GM19467 (cell line): ENCODE results near the gene NCLN.
"Not testable (repeated sequence)": the region's sequence is repeated elsewhere in the genome, so short reads cannot be mapped to it uniquely, and the experiment has no call there.

Experiments
- ATAC-seq: cut with Tn5 transposase; IDR thresholded peaks from one replicate; pipeline ENCODE4 v1.9.1; 2021; ENCODE audit warnings: mild to moderate bottlenecking, moderate library complexity; ENCODE audit not compliant: unreplicated experiment

The NCLN gene

DNA sequence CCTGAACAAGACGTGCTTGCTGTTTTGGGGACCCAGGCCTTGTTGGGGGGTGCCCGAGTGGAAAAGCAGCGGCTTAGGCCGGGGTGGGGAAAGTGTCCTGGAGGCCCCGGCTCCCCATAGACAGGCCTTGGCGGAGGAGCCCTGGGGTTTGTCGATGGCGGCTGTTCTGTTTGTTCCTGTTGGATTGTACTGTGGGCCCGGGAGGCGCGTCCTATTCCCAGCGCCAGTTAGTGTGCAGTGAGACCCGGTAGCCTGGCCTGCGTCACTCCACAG, 11.1 kb downstream of the NCLN start:
- no peak for ATAC-seq

DNA sequence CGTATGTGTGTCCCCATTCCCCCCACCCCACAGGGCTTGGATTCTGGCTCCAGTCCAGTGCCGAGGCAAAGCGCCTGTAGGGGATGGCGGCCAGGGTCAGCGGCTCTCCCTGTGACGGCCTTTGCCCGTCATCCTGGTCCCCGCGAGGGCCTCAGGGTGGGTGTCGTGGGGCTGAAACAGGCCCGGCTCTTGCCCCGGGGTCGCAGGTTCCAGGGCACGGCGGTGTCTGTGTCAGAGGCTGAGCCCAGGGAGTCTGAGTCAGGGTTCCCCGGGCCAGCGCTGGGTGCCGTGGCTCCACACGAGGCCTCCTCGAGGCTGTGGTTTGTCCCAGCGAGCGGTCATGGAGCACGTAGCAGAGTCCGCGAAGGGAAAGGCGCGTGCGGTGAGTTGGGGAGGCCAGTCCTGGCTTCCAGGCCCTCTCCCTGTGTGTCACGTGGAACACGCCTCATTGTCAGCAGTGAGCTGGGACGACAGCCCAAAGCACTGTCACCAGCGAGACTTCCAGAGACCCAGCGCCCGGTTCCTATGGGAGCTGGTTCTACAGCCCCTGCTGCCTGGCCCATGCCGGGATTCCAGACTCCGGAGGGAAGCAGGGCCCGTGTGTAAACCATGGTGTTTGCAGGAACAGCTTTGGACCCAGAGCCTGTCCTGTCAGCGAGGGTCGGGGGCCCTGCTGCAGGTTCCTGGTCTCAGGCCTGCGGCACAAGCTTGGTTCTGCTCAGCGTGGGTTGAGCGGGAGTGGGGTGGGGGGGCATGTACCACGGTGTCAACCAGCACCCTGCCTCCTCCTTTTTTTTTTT, 13.4 kb downstream of the NCLN start:
- no peak for ATAC-seq

DNA sequence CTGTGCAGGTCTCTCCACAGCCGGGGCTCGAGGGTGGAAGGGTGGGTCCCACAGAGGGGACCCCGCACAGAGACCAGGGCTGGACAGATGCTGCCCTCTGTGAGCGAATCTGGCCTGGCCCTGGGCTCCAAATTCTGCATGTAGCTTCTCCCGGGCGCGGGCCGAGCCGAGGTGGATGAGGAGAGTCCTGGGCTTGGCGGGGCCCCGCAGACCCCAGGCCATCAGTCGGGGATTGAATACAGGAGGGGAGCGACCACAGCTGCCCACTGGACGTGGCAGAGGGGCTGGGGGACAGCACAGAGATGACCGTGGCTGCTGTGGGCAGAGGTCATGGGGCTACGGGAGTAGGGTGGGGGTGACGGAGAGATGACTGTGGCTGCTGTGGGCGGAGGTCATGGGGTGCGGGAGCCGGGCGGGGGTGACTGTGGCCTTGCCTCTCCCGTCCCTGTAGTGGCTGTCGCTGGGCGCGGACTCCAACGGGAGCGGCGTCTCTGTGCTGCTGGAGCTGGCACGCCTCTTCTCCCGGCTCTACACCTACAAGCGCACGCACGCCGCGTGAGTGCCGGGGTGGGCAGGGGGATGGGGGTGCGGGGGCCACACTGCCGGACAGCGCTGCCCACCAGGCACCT, 15.5 kb downstream of the NCLN start:
- no peak for ATAC-seq

DNA sequence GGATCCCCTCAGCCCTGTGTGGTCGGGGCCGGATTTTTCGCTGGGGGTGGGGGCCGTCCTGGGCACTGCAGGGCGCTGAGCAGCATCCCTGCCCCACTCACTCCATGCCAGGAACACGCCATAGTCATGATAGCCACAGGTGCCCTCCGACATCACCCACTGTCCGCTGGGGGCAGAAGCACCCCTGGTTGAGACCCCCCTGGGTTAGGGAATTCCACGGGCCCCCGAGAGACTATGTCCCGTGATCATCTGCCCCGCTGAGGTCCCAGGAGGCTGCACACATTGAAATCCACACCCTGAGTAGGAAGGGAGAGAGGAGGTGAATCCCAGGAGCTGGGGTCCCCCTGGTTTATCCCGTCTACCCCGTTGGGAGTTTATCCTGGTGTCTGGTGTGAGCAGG, 16.2 kb downstream of the NCLN start:
- no peak for ATAC-seq

DNA sequence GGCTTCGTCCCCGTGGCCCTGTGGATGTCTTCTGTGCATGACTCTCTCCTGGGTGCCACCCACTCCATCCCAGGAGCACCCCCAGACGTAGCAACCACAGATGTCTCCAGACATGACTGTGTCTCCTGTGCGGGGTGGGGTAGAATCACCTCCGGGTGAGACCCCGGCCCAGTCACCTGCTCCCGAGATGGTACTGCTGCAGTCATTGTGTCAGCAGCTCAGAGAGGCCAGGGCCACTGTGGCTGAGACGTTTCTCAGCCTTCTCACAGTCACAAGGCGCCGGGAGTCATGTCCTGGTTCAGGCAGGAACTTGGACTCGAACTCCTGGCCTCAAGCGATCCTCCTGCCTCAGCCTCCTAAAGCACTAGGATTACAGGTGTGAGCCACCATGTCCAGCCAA, 16.6 kb downstream of the NCLN start:
- no peak for ATAC-seq

DNA sequence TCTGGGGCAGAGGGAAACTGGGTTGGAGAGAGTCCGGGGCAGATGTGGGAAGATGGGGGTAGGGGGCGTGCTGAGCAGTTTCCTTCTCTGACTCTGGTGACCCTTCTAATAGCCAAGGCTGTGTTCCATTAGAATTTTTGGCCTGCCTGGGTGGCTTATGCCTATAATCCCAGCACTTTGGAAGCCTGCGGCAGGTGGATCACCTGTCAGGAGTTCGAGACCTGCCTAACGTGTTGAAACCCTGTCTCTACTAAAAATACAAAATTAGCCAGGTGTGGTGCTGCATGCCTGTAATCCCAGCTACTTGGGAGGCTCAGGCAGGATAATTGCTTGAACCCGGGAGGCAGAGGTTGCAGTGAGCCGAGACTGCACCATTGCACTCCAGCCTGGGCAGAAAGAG, 17.2 kb downstream of the NCLN start:
- ATAC-seq: not testable (repeated sequence)

DNA sequence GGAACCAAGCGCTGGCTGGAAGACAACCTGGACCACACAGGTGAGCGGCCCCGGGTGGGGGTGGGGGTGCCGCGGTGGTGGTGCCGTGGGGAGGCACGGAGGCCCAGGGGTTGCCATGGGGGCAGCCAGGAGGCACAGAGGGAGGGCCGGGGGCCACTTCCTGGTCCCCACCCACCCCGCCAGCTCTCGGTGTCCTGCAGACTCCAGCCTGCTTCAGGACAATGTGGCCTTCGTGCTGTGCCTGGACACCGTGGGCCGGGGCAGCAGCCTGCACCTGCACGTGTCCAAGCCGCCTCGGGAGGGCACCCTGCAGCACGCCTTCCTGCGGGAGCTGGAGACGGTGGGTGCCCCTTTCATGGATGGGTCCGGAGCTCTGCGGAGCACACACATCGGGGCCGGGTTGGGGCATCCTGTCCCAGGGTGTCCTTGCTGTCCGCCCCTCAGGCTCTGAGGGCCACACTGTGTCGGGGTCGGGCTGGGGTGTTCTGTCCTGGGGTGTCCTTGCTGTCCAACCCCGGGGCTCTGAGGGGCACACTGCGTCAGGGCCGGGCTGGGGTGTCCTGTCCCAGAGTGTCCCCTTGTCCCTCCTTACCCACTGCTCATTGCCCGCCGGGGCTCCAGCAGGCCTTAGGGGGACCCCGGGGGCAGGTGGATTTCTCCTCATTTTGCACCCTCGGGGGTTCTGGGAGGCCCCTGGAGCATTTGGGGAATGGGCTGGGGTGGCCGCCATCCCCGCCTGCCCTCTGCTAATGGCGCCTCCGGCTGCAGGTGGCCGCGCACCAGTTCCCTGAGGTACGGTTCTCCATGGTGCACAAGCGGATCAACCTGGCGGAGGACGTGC, 18.3 kb downstream of the NCLN start:
- no peak for ATAC-seq

DNA sequence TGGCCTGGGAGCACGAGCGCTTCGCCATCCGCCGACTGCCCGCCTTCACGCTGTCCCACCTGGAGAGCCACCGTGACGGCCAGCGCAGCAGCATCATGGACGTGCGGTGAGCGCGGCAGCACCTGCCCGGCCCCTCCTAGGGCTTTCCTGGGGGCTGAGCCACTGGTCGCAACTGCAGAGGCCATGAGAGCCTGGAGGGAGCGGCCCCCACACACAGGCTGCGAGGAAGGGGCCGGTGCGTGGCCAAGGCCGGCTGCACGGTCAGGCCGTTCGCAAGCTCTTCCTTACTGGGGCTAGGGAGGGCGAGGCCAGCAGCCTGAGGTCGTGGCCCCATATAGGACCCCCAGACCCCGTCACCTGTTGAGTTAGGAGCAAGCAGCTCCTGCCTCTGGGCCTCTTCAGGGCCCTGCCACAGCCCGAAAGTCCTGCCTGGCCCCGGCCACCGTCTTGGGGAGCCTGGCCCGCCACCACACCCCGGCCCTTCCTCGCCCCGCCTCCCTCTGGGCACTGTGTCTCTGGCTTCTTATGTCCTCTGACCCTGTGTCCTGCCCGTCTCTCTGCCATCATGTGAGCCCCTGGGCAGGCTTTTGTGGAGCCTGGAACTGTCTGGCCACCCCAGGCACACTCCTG, 19.0 kb downstream of the NCLN start:
- no peak for ATAC-seq

DNA sequence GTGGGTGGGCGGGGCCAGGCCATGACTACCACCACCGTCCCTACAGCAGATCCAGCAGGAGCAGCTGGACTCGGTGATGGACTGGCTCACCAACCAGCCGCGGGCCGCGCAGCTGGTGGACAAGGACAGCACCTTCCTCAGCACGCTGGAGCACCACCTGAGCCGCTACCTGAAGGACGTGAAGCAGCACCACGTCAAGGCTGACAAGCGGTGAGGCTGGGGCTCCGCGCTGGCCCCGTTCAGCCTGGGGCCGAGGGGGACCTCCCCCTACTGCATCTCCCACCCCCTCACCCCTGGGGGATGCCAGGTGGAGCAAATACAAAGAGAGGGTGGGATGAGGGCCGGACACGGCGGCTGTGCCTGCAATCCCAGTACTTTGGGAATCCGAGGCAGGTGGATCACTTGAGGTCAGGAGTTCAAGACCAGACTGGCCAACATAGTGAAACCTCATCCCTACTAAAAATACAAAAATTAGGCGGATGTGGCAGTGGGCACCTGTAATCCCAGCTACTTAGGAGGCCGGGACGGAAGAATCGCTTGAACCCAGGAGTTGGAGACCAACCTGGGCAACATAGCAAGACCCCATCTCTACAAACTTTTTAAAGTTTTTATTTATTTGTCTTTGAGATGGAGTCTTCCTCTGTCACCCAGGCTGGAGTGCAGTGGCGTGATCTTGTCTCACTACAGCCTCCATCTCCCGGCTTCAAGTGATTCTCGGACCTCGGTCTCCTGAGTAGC, 20.7 kb downstream of the NCLN start:
- ATAC-seq: no peak

DNA sequence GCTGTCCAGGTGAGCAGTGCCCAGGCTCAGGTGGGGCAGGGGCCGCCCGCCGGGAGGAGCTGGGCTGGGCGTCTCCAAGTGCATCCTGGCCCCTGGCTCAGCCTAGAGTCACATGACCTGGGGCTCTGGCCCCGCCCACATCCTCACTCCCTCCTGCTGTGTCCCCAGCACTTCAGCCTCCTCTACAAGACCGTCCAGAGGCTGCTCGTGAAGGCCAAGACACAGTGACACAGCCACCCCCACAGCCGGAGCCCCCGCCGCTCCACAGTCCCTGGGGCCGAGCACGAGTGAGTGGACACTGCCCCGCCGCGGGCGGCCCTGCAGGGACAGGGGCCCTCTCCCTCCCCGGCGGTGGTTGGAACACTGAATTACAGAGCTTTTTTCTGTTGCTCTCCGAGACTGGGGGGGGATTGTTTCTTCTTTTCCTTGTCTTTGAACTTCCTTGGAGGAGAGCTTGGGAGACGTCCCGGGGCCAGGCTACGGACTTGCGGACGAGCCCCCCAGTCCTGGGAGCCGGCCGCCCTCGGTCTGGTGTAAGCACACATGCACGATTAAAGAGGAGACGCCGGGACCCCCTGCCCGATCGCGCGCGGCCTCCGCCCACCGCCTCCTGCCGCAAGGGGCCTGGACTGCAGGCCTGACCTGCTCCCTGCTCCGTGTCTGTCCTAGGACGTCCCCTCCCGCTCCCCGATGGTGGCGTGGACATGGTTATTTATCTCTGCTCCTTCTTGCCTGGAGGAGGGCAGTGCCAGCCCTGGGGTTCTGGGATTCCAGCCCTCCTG, 21.9 kb downstream of the NCLN start:
- ATAC-seq: no peak

DNA sequence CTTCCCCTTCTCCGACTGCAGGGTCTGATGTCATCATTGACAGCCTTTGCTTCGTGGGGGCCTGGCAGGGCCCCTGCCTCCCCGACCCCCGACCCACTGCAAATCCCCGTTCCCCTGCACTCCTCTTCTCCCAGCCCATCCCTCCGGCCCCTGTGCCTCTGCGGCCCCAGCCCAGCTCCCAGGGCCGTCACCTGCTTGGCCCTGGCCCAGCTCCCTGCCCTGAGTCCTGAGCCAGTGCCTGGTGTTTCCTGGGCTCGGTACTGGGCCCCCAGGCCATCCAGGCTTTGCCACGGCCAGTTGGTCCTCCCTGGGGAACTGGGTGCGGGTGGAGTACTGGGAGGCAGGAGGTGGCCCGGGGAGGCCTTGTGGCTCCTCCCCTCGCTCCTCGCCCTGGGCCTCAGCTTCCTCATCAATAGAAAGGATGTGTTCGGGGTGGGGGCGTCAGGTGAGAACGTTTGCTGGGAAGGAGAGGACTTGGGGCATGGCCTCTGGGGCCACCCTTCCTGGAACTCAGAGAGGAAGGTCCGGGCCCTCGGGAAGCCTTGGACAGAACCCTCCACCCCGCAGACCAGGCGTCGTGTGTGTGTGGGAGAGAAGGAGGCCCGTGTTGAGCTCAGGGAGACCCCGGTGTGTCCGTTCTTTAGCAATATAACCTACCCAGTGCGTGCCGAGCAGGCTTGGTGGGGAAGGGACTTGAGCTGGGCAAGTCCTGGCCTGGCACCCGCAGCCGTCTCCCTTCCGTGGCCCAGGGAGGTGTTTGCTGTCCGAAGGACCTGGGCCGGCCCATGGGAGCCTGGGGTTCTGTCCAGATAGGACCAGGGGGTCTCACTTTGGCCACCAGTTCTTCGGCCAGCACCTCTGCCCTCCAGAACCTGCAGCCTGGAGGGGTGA, 22.8 kb downstream of the NCLN start:
- no peak for ATAC-seq

DNA sequence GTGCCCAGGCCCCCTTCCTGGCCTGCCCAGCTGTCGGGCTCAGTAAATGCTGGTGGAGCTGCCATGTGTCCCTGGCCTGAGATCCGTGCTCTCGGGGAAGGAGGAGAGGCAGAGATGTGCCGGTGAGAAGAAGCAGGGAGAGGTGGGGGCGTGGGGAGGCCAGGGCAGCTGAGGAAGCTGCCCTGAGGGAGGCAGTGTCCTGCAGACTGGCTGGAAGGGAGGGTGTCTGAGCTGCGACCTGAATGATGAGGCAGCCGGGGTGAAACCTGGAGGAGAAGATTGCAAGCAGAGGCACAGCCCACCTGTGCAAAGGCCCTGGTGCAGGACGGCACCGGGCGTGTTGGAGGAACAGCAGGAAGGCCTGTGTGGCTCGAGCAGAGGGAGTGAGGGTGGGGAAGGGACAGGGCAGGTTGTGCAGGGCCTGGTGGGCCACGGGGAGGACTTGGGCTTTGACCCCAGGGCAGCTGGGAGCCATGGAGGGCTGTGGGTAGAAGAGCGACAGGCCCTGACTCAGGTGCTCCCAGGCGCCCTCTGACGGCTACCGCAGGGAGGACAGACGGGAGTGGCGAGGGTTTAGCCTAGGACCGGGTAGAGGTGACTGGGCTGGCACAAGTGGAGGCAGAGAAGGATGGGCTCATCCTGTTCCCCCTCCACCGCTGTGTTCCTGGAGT, 24.8 kb downstream of the NCLN start:
- ATAC-seq: no peak

DNA sequence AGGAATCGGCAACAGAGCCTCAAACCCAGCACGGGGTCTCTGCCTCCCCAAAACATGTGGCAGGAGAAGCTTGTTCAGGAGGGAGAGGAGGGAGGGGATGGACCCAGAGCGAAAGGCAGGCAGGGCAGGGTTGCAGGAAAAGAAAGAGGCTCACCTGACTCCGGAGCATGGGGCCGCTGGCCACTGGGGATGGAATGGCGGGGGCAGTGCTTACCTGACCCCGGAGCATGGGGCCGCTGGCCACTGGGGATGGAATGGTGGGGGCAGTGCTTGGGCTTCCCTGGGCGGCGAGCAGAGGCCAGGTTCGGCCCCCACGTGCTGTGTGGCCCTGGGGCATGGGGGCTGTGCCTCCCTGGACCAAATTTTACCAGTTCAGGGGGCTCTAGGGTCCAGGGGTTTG, 25.5 kb downstream of the NCLN start:
- no peak for ATAC-seq

DNA sequence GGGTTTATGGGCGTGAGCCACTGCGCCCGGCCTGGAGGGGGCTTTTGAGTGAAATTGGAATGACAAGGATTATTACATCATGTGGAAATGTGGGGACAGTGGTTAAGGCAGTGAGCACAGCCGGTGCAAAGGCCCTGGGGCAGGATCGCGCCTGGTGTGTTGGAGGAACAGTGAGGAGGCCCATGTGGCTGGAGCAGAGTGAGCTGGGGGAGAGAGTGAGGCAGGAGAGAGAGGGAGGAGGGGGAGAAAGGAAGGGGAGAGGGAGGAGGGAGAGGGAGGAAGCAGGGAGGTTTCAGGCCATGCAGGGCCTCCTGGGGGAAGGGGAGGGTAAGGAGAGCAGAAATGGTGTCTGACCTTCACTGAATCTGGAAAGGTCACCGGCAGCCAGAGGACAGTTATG, 27.4 kb downstream of the NCLN start:
- no peak for ATAC-seq

DNA sequence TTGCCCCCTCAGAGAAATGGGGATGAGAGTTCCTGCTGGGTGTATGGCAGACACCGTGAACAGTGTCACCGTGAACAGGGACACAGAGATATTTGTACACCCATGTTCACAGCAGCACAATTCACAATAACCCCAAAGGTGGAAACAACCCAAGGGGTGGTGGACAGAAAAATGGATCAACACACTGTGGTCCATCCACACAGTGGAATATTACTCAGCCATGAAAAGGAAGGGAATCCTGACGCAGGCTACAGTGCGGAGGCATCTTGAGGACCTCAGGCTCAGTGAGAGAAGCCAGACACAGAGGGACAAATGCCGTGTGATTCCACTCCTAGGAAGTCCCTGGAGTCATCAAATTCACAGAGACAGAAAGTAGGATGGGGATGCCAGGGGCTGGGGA, 31.1 kb downstream of the NCLN start:
- ATAC-seq: no peak

DNA sequence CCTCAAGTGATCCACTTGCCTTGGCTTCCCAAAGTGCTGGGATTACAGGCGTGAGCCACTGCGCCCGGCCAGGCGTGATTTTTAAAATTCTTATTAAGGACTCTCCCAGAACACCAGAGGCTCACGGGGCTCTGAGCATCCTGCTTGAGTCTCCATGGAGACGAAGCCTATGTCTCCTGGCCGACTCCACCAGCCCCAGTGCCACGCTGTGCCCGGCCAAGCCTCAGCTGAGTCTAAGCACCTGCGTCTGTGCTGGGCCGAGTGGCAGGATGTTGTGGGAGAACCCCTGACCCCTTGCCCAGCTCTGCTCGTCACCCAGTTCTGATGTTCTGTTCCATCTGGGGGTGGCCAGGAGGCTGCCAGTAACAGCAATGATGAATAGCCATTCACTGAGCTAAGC, 34.8 kb downstream of the NCLN start:
- ATAC-seq: no peak

DNA sequence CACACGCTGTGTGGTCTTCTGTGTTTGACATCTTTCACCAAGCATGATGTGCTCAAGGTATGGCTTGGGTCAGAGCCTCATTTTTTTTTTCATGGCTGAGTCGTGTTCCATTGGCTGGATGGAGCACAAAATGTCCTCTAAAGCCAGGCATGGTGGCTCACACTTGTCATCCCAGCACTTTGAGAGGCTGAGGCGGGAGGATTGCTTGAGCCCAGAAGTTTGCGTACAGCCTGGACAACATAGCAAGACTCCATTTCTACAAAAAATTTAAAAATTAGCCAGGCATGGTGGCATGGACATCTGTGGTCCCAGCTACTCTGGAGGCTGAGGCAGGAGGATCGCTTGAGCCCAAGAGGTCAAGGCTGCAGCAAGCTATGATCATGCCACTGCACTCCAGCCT, 35.8 kb downstream of the NCLN start:
- not testable (repeated sequence) for ATAC-seq

DNA sequence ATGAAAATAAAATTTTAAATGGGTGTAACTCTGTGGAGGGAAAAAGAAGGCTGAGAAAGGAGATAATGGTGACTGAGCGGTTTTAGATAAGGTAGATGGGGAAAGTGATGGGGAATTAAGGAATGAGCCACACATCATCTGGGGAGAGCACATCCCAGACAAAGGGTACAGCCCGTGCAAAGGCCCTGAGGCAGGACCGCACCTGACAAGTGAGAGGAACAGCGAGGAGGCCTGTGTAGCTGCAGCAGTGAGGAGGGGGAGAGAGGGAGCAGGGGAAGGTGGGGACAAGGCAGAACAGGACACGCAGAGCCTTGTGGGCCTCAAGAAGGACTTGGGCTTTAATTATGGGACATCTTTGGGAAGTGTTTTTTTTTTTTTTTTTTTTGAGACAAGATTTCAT, 37.0 kb downstream of the NCLN start:
- no peak for ATAC-seq
